ENCODE data around the gene NPTN.

- no peak for TF ChIP-seq POLR2AphosphoS5 (IDR thresholded peaks at IDR 0.05; ENCODE audit: low read depth, low read length)
- TF ChIP-seq POLR2A (IDR thresholded peaks at IDR 0.05; ENCODE audit: low read depth, low read length): no peak
- TF ChIP-seq TAF1 (IDR thresholded peaks at IDR 0.05; ENCODE audit: borderline replicate concordance, low read depth, low read length): no peak
These were observed 111.2 kb downstream of the NPTN start for GRCh38 chr15:73522011-73522410.
